ENCODE measurements around the gene DDI2.
"Not testable (repeated sequence)": the region's sequence is repeated elsewhere in the genome, so short reads cannot be mapped to it uniquely, and the experiment has no call there.

Gene DDI2

GRCh38 chr1:15583016-15583706 lies 34.1 kb upstream of the DDI2 start:
- Histone ChIP-seq H3K9me3 (ENCODE audit: control insufficient read depth, low read length) (no peaks in the 10 kb centered on the region), H3K4me3 (ENCODE audit: extremely low read depth, insufficient read depth, low read length, poor library complexity, severe bottlenecking) (no peak overlapping the region), H3K36me3 (ENCODE audit: control insufficient read depth, insufficient read depth, low read length) (no peaks in the 10 kb centered on the region), H3K4me1 (ENCODE audit: control insufficient read depth, insufficient read depth, low read length, poor library complexity, severe bottlenecking) (no peaks in the 10 kb centered on the region), H3K27ac (ENCODE audit: low read depth, low read length, severe bottlenecking) (no peak overlapping the region)
- WGBS, 2 experiments (ENCODE audit: insufficient coverage in 2 of 2): 93 to 94% methylated on average over 14 to 17 of the region's 18 CpGs

DNA sequence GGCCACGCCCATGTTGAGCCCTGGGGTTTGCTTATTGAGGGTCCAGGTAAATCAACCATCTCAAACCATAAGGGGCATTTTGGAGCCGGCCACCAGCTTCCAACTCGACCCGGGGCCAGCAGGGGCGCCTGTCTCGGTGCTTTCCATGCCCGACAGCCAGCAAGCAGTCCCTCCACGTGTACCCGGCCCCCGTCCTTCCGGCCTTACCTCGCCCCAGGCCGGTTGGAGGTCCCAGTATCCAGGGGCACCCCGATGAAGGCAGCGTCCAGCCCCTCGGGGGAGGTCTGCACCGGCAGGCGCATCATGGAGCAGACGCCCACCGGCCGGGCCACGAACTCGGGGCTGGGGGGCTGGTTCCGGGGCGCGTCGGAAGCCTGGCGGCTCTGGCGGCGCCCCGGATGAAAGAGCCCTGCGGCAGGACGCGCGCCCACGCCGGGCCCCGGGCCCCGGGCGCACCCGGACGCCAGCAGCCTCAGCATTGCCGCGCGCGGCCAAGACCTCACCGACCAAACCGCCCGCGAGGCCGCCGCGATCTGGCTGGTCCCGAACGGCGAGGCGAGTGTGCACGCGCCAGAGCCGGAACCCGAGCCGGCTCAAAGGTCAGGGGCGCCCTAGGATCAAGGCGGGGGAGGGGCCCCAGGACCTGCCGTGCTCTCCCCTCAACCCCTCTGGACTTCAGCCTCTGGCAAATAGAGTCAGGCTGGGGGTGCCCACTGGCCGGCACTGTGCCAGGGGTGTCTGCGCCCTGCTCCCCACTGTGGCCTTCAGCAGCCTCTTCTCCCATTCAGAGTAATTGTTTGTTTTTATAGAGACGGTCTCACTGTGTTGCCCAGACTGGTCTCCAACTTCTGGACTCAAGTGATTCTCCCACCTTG lies 32.5 kb upstream of the DDI2 start, which contains the start of gene AGMAT:
Gene AGMAT (minus strand): TSS at position 563 of the 875 bp plus-strand sequence. CDS start 84 bp downstream, at position 479.
- no peaks in the 10 kb centered on the region for H3K9me3 ChIP-seq (ENCODE audit: control insufficient read depth, low read length)
- peaks cover 4% of the 10 kb centered on the region for H3K36me3 ChIP-seq (ENCODE audit: control insufficient read depth, insufficient read depth, low read length)
- WGBS, 2 experiments (ENCODE audit: insufficient coverage in 2 of 2): 4 to 8% methylated on average over 58 to 65 of the region's 68 CpGs
- H3K27ac ChIP-seq (ENCODE audit: low read depth, low read length, severe bottlenecking): no peak within 1 kb of the TSS
- H3K4me3 ChIP-seq (ENCODE audit: extremely low read depth, insufficient read depth, low read length, poor library complexity, severe bottlenecking): peak within 1 kb of the TSS; percentile 46
- H3K4me1 ChIP-seq (ENCODE audit: control insufficient read depth, insufficient read depth, low read length, poor library complexity, severe bottlenecking): no peaks in the 10 kb centered on the region

GRCh38 chr1:15592285-15592684 lies 25.0 kb upstream of the DDI2 start:
- Histone ChIP-seq H3K36me3 (ENCODE audit: control insufficient read depth, insufficient read depth, low read length) (peaks cover 4% of the 10 kb centered on the region), H3K9me3 (ENCODE audit: control insufficient read depth, low read length) (no peaks in the 10 kb centered on the region), H3K27ac (ENCODE audit: low read depth, low read length, severe bottlenecking) (no peak overlapping the region), H3K4me1 (ENCODE audit: control insufficient read depth, insufficient read depth, low read length, poor library complexity, severe bottlenecking) (no peaks in the 10 kb centered on the region), H3K4me3 (ENCODE audit: extremely low read depth, insufficient read depth, low read length, poor library complexity, severe bottlenecking) (no peak overlapping the region)
- 86 to 93% methylated on average over 4 of the region's 5 CpGs for WGBS, 2 experiments (ENCODE audit: insufficient coverage in 2 of 2)

DNA sequence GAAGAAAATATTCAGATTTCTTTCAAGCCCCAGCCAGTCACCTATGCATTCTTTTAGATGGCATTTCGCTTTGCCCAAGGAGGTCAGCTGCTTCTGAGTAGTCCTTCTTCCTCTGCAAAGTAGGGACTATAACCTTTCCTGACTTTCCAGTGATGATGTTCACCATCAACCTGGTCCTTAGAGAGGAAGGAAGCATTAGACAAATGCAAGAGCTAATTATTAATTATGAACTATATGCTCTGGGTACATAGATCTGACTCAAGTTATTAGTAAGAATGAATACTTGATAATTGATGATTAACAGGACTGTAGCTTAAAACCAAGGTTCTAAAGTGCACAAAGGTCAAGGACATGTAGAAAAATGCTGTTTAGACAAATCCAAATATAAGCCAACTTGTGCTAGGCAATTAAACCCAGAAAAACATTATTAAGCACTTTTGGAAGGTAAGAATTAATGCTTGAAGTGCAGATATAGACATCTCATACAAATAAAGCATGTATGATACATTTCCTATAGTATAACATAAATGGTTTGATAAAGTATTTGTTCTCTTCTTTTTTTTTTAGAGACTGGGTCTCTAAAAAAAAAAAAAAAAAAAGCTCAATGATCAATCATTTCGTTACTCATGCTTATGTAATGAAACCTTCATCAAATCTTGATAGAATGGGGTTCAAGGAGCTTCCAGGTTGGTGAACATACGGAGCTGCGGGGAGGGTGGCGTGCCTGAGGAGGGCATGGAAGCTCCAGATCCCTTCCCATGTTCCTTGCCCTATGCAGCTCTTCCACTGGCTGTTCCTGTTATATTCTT lies 21.2 kb upstream of the DDI2 start:
- no peaks in the 10 kb centered on the region for H3K36me3 ChIP-seq (ENCODE audit: control insufficient read depth, insufficient read depth, low read length)
- H3K4me1 ChIP-seq (ENCODE audit: control insufficient read depth, insufficient read depth, low read length, poor library complexity, severe bottlenecking): no peaks in the 10 kb centered on the region
- 77% methylated on average over 3 of the region's 5 CpGs; no CpG with 5 or more reads in 1 of the 2 experiments for WGBS, 2 experiments (ENCODE audit: insufficient coverage in 2 of 2)
- no peak overlapping the region for H3K4me3 ChIP-seq (ENCODE audit: extremely low read depth, insufficient read depth, low read length, poor library complexity, severe bottlenecking)
- H3K27ac ChIP-seq (ENCODE audit: low read depth, low read length, severe bottlenecking): no peak overlapping the region
- H3K9me3 ChIP-seq (ENCODE audit: control insufficient read depth, low read length): no peaks in the 10 kb centered on the region

GRCh38 chr1:15598436-15598835 lies 18.8 kb upstream of the DDI2 start:
- Histone ChIP-seq H3K4me3 (ENCODE audit: extremely low read depth, insufficient read depth, low read length, poor library complexity, severe bottlenecking) (no peak overlapping the region), H3K27ac (ENCODE audit: low read depth, low read length, severe bottlenecking) (no peak overlapping the region), H3K36me3 (ENCODE audit: control insufficient read depth, insufficient read depth, low read length) (no peaks in the 10 kb centered on the region), H3K4me1 (ENCODE audit: control insufficient read depth, insufficient read depth, low read length, poor library complexity, severe bottlenecking) (no peaks in the 10 kb centered on the region), H3K9me3 (ENCODE audit: control insufficient read depth, low read length) (no peaks in the 10 kb centered on the region)
- WGBS, 2 experiments (ENCODE audit: insufficient coverage in 2 of 2): 100% methylated on average over 1 of the region's 2 CpGs; no CpG with 5 or more reads in 1 of the 2 experiments

GRCh38 chr1:15603050-15603965 lies 13.9 kb upstream of the DDI2 start:
- Histone ChIP-seq H3K9me3 (ENCODE audit: control insufficient read depth, low read length) (no peaks in the 10 kb centered on the region), H3K4me3 (ENCODE audit: extremely low read depth, insufficient read depth, low read length, poor library complexity, severe bottlenecking) (peak overlapping the region; percentile 42), H3K4me1 (ENCODE audit: control insufficient read depth, insufficient read depth, low read length, poor library complexity, severe bottlenecking) (no peaks in the 10 kb centered on the region), H3K27ac (ENCODE audit: low read depth, low read length, severe bottlenecking) (peak overlapping the region; percentile 33), H3K36me3 (ENCODE audit: control insufficient read depth, insufficient read depth, low read length) (no peaks in the 10 kb centered on the region)
- 49 to 57% methylated on average over 53 to 56 of the region's 56 CpGs for WGBS, 2 experiments (ENCODE audit: insufficient coverage in 2 of 2)

DNA sequence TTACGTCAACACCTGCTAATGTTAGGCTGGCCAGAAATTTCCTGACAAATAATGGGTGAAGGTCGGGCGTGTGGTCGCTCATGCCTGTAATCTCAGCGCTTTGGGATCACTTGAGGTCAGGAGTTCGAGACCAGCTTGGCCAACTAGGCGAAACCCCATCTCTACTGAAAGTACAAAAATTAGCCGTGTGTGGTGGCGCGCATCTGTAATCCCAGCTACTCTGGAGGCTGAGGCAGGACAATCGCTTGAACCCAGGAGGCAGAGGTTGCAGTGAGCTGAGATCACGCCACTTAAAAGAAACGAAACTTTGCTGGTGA lies 13.3 kb upstream of the DDI2 start:
- H3K36me3 ChIP-seq (ENCODE audit: control insufficient read depth, insufficient read depth, low read length); H3K27ac ChIP-seq (ENCODE audit: low read depth, low read length, severe bottlenecking); H3K4me1 ChIP-seq (ENCODE audit: control insufficient read depth, insufficient read depth, low read length, poor library complexity, severe bottlenecking); H3K4me3 ChIP-seq (ENCODE audit: extremely low read depth, insufficient read depth, low read length, poor library complexity, severe bottlenecking); H3K9me3 ChIP-seq (ENCODE audit: control insufficient read depth, low read length): not testable (repeated sequence)
- 89 to 92% methylated on average over 13 of the region's 13 CpGs for WGBS, 2 experiments (ENCODE audit: insufficient coverage in 2 of 2)

DNA sequence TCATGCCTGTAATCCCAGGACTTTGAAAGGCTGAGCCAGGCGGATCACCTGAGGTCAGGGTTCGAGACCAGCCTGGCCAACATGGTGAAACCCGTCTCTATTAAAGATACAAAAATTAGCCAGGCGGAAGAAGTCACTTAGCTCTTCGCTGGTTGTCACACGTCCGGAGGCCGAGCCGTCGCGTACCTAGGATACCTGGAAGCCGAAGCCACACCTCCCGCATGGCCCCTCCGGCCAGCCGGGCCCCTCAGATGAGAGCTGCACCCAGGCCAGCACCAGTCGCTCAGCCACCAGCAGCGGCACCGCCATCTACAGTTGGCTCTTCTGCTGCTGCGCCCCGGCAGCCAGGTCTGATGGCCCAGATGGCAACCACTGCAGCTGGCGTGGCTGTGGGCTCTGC lies 12.9 kb upstream of the DDI2 start:
- 96 to 99% methylated on average over 14 to 17 of the region's 21 CpGs for WGBS, 2 experiments (ENCODE audit: insufficient coverage in 2 of 2)
- not testable (repeated sequence) for H3K9me3 ChIP-seq (ENCODE audit: control insufficient read depth, low read length); H3K27ac ChIP-seq (ENCODE audit: low read depth, low read length, severe bottlenecking); H3K36me3 ChIP-seq (ENCODE audit: control insufficient read depth, insufficient read depth, low read length); H3K4me3 ChIP-seq (ENCODE audit: extremely low read depth, insufficient read depth, low read length, poor library complexity, severe bottlenecking); H3K4me1 ChIP-seq (ENCODE audit: control insufficient read depth, insufficient read depth, low read length, poor library complexity, severe bottlenecking)

DNA sequence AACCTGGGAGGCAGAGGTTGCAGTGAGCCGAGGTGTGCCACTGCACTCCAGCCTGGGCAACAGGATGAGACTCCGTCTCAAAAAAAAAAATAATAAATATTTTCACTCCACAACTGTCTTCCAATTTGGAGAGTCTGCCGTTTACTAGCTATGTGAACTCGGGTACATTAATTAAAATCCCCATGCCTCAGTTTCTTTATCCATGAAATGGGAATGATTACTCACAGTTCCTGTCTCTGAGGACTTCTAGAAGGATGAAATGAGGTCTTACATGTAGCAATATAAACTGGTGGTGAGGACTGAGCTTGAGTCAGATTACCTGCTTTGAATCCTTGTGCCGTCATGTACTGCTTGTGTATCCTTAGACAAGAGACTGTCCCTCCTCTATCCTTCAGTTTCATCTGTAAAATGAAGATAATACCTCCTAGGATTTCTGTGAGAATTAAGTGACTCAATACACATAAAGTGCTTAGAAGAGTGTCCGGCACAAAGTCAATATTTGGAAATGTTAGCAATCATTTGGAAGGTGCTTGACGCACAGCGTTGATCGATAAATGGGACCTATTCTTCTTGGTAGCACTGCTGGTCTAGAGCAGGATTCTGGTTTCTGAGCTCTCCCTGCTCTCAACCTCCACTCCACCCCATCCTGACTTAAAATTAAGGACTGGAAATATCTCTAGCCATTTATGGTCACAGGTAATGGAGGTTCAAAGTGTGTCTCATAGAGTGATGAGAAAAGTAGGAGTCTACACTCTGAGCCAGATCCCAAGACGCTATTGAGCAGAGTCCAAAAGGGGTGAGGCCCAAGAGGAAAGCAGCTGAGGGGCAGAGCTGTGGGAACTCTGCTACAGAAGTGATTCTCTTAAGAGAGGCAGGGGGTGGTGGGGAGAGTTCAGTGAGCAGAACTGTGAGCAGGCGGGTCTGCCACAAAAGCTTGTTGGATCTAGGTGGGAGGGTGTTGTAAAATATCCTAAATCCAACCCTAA lies 11.6 kb upstream of the DDI2 start:
- no peaks in the 10 kb centered on the region for H3K4me1 ChIP-seq (ENCODE audit: control insufficient read depth, insufficient read depth, low read length, poor library complexity, severe bottlenecking)
- H3K36me3 ChIP-seq (ENCODE audit: control insufficient read depth, insufficient read depth, low read length): no peaks in the 10 kb centered on the region
- no peak overlapping the region for H3K27ac ChIP-seq (ENCODE audit: low read depth, low read length, severe bottlenecking)
- H3K4me3 ChIP-seq (ENCODE audit: extremely low read depth, insufficient read depth, low read length, poor library complexity, severe bottlenecking): no peak overlapping the region
- H3K9me3 ChIP-seq (ENCODE audit: control insufficient read depth, low read length): no peaks in the 10 kb centered on the region
- 88 to 90% methylated on average over 8 to 9 of the region's 11 CpGs for WGBS, 2 experiments (ENCODE audit: insufficient coverage in 2 of 2)
